ENCODE results near the gene CAMK4. TPM values are rescaled to one million over a fixed set of nuclear protein-coding genes. Genes with fewer than 3 reads are reported as not detected.

CAMK4 gene
- total and polyA plus RNA-seq, 2 experiments from 2014 or later, result 4.2 to 7.3 TPM

DNA sequence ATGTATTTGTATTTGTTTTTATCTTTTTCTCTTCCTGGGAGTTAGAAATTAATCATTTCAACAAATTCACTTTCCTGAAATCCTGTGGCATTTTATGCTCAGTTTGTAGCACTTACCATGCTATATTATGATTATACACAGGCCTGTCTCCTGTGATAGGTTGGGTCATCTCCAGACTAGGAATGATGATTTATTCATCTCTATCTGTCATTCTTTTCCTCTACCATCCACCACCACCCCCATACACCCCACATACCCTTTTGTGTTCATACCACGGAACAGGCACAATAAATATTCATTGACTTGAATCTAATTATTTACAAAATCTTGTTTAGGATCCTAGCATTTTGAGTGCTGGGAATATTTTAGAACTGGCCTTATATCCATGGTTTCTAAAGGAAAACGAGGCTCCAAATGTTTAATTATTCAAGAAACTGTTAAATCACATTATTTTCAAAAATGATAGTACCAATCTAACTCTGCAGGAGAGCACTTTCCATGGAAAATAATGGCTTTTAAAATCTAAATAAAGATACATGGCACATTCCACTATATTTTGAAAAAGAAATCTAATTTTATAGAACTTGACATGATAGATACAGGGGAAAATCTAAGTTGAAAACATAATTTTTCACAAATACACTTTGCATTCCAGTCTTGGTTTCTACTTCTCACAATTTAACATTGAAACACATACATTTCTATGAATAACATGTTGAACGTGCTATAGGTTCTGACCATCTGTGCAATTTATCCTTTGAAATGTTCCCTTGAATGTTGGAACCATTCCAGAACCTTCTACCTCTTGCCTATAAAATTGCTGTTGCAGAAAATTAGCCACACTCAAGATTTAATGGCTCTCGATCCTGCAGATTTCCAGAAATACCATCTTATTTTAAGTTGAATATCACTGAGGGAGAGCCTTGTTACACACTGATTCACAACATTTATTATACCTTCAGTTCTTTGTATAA is 198.8 kb downstream of the CAMK4 start:
- H3K79me2 ChIP-seq (replicated peaks; ENCODE audit: insufficient read depth), result no peaks in the 10 kb centered on the region
- no peaks in the 10 kb centered on the region for H3F3A ChIP-seq (replicated peaks; ENCODE audit: low read depth)
- no peaks in the 10 kb centered on the region for H3K36me3 ChIP-seq (ENCODE audit: insufficient read depth)
- no peaks in the 10 kb centered on the region for H3K9me2 ChIP-seq (ENCODE audit: insufficient read depth)
- no peaks in the 10 kb centered on the region for H3K27me3 ChIP-seq (ENCODE audit: insufficient read depth)
- H2AFZ ChIP-seq, result no peak overlapping the region
- TF ChIP-seq, protein P1, sequence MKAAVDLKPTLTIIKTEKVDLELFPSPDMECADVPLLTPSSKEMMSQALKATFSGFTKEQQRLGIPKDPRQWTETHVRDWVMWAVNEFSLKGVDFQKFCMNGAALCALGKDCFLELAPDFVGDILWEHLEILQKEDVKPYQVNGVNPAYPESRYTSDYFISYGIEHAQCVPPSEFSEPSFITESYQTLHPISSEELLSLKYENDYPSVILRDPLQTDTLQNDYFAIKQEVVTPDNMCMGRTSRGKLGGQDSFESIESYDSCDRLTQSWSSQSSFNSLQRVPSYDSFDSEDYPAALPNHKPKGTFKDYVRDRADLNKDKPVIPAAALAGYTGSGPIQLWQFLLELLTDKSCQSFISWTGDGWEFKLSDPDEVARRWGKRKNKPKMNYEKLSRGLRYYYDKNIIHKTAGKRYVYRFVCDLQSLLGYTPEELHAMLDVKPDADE (IDR thresholded peaks at IDR 0.05), result no peak
- no peak for TF ChIP-seq NANOG (IDR thresholded peaks at IDR 0.05; ENCODE audit: borderline replicate concordance)
- TF ChIP-seq ZNF331 (CRISPR knock-in tag; IDR thresholded peaks at IDR 0.05; ENCODE audit: low read depth), result no peak
- TF ChIP-seq JUNB (IDR thresholded peaks at IDR 0.05; ENCODE audit: unreplicated experiment), result no peak
- no peak for TF ChIP-seq EZH2 (IDR thresholded peaks at IDR 0.05; ENCODE audit: low read depth, unreplicated experiment)
- TF ChIP-seq POLR2AphosphoS5 (IDR thresholded peaks at IDR 0.05; ENCODE audit: low read depth), result no peak
- no peak for TF ChIP-seq EZH2phosphoT487 (IDR thresholded peaks at IDR 0.05; ENCODE audit: unreplicated experiment)
- TF ChIP-seq, protein P2, sequence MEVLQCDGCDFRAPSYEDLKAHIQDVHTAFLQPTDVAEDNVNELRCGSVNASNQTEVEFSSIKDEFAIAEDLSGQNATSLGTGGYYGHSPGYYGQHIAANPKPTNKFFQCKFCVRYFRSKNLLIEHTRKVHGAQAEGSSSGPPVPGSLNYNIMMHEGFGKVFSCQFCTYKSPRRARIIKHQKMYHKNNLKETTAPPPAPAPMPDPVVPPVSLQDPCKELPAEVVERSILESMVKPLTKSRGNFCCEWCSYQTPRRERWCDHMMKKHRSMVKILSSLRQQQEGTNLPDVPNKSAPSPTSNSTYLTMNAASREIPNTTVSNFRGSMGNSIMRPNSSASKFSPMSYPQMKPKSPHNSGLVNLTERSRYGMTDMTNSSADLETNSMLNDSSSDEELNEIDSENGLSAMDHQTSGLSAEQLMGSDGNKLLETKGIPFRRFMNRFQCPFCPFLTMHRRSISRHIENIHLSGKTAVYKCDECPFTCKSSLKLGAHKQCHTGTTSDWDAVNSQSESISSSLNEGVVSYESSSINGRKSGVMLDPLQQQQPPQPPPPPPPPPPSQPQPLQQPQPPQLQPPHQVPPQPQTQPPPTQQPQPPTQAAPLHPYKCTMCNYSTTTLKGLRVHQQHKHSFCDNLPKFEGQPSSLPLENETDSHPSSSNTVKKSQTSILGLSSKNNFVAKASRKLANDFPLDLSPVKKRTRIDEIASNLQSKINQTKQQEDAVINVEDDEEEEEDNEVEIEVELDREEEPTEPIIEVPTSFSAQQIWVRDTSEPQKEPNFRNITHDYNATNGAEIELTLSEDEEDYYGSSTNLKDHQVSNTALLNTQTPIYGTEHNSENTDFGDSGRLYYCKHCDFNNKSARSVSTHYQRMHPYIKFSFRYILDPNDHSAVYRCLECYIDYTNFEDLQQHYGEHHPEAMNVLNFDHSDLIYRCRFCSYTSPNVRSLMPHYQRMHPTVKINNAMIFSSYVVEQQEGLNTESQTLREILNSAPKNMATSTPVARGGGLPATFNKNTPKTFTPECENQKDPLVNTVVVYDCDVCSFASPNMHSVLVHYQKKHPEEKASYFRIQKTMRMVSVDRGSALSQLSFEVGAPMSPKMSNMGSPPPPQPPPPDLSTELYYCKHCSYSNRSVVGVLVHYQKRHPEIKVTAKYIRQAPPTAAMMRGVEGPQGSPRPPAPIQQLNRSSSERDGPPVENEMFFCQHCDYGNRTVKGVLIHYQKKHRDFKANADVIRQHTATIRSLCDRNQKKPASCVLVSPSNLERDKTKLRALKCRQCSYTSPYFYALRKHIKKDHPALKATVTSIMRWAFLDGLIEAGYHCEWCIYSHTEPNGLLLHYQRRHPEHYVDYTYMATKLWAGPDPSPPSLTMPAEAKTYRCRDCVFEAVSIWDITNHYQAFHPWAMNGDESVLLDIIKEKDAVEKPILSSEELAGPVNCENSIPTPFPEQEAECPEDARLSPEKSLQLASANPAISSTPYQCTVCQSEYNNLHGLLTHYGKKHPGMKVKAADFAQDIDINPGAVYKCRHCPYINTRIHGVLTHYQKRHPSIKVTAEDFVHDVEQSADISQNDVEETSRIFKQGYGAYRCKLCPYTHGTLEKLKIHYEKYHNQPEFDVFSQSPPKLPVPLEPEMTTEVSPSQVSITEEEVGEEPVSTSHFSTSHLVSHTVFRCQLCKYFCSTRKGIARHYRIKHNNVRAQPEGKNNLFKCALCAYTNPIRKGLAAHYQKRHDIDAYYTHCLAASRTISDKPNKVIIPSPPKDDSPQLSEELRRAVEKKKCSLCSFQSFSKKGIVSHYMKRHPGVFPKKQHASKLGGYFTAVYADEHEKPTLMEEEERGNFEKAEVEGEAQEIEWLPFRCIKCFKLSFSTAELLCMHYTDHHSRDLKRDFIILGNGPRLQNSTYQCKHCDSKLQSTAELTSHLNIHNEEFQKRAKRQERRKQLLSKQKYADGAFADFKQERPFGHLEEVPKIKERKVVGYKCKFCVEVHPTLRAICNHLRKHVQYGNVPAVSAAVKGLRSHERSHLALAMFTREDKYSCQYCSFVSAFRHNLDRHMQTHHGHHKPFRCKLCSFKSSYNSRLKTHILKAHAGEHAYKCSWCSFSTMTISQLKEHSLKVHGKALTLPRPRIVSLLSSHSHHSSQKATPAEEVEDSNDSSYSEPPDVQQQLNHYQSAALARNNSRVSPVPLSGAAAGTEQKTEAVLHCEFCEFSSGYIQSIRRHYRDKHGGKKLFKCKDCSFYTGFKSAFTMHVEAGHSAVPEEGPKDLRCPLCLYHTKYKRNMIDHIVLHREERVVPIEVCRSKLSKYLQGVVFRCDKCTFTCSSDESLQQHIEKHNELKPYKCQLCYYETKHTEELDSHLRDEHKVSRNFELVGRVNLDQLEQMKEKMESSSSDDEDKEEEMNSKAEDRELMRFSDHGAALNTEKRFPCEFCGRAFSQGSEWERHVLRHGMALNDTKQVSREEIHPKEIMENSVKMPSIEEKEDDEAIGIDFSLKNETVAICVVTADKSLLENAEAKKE (CRISPR knock-in tag; IDR thresholded peaks at IDR 0.05), result no peak
- TF ChIP-seq STAT1 (IDR thresholded peaks at IDR 0.05; ENCODE audit: unreplicated experiment), result no peak
- H3K27ac ChIP-seq (ENCODE audit: low read depth), result no peak overlapping the region
- no peak overlapping the region for H3K4me3 ChIP-seq
- no peak overlapping the region for H3K4me2 ChIP-seq
- no peak for ATAC-seq
- no peak overlapping the region for H3K27ac Mint-ChIP-seq
- H4K20me1 ChIP-seq (replicated peaks; ENCODE audit: insufficient read depth), result no peaks in the 10 kb centered on the region
- no peak for DNase-seq (ENCODE audit: low spot score)
- H3K4me1 Mint-ChIP-seq, result peaks cover 10% of the 10 kb centered on the region
- H3K4me3 Mint-ChIP-seq, result no peak overlapping the region
- H3K27me3 Mint-ChIP-seq (ENCODE audit: insufficient read depth, low read depth, poor library complexity), result peaks cover 2% of the 10 kb centered on the region
- peaks cover 6% of the 10 kb centered on the region; the same call in 1 of the 3 replicates for H3K9me3 Mint-ChIP-seq
- peaks cover 14% of the 10 kb centered on the region; the same call in 1 of the 2 replicates for H3K4me1 ChIP-seq (ENCODE audit: insufficient read depth)
- peaks cover 4% of the 10 kb centered on the region; the same call in 2 of the 3 replicates for H3K36me3 Mint-ChIP-seq (ENCODE audit: low read depth)
